Activated naive CD8-positive, alpha-beta T cell treated with anti-CD3 and anti-CD28 coated beads, Interleukin-2, amount 50 U/mL, for 16 hours (primary cell): ENCODE data around the gene BGLAP.

Source experiments
- DNase-seq: peaks from one replicate; pipeline ENCODE4 v3.0.0-alpha.2; 2020; ENCODE audit warnings: low read depth, low spot score

The BGLAP gene

GRCh38 chr1:156291226-156292061, 49.5 kb downstream of the BGLAP start:
- DNase-seq: no peak
